Measurements from ENCODE around the gene NELL1.

Gene NELL1

DNA sequence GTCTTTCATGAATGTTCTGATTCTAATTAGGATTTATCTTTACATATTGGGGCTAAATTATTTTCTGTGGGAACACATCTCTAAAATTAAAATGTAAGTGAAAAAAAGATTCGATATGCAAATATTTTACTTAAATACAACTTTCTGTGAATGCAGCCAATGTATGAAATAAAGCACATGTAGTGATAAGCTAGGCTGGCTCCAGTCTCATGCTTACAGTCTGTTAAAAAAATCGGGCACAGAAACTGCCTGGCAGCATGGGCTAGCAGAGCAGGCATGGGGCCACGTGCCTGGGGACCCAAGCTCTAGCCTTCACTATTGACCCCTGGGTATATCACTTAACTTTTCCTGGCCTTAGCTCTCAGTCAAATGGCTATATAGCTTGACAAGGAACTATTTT is 46.5 kb downstream of the NELL1 start:
- H2BK120ac ChIP-seq (ENCODE audit: insufficient read depth, low read length, poor library complexity), result no peak overlapping the region
- H3K79me2 ChIP-seq (ENCODE audit: control insufficient read depth, insufficient read depth, low read length, poor library complexity), result no peaks in the 10 kb centered on the region
- H3K4me1 ChIP-seq (ENCODE audit: control insufficient read depth in 1 of 2, insufficient read depth in 2 of 2, low read length in 2 of 2), result no peaks in the 10 kb centered on the region
- no peaks in the 10 kb centered on the region for H3K9me3 ChIP-seq (ENCODE audit: insufficient read depth, low read depth, low read length)
- no peaks in the 10 kb centered on the region for H3K79me1 ChIP-seq (ENCODE audit: low read length)
- WGBS (ENCODE audit: extremely low coverage, insufficient coverage, insufficient read length), result no CpG with 5 or more reads among the region's 3 CpGs
- no peaks in the 10 kb centered on the region for H3K27me3 ChIP-seq (ENCODE audit: insufficient read depth, low read length)
- no peak overlapping the region for H3K18ac ChIP-seq (ENCODE audit: low read length)
- H4K91ac ChIP-seq (ENCODE audit: low read depth, low read length), result no peak overlapping the region
- H3K36me3 ChIP-seq (ENCODE audit: control insufficient read depth in 1 of 2, insufficient read depth in 2 of 2, low read length in 2 of 2), result no peaks in the 10 kb centered on the region
- no peak overlapping the region for H2BK12ac ChIP-seq (ENCODE audit: low read length)
- H3K23ac ChIP-seq (ENCODE audit: low read length), result no peak overlapping the region
- H2AFZ ChIP-seq (ENCODE audit: insufficient read depth, low read length, poor library complexity), result no peak overlapping the region
- H2AK5ac ChIP-seq (ENCODE audit: low read length), result no peak overlapping the region
- H3K9ac ChIP-seq (ENCODE audit: low read length), result no peak overlapping the region
- H4K12ac ChIP-seq (ENCODE audit: low read depth, low read length), result no peak overlapping the region
- no peak overlapping the region for H3K4me3 ChIP-seq (ENCODE audit: low read depth, low read length)
- no peak overlapping the region for H2BK5ac ChIP-seq (ENCODE audit: low read depth, low read length, poor library complexity)
- H4K8ac ChIP-seq (ENCODE audit: low read depth, low read length), result no peak overlapping the region
- H3K27ac ChIP-seq (ENCODE audit: low read depth, low read length), result no peak overlapping the region
- DNase-seq, result no peak
- H3K4ac ChIP-seq (ENCODE audit: low read depth, low read length), result no peak overlapping the region
- no peak overlapping the region for H3K14ac ChIP-seq (ENCODE audit: low read length)
- no peak overlapping the region for H3K4me2 ChIP-seq (ENCODE audit: low read length)

GRCh38 chr11:20719821-20720220 is 50.4 kb downstream of the NELL1 start:
- H3K27me3 ChIP-seq (ENCODE audit: insufficient read depth, low read length), result no peaks in the 10 kb centered on the region
- H3K36me3 ChIP-seq (ENCODE audit: control insufficient read depth in 1 of 2, insufficient read depth in 2 of 2, low read length in 2 of 2), result no peaks in the 10 kb centered on the region
- no peak overlapping the region for H4K12ac ChIP-seq (ENCODE audit: low read depth, low read length)
- H3K27ac ChIP-seq (ENCODE audit: low read depth, low read length), result no peak overlapping the region
- no peak overlapping the region for H3K4me3 ChIP-seq (ENCODE audit: low read depth, low read length)
- no peak overlapping the region for H3K9ac ChIP-seq (ENCODE audit: low read length)
- H2BK5ac ChIP-seq (ENCODE audit: low read depth, low read length, poor library complexity), result no peak overlapping the region
- H3K79me1 ChIP-seq (ENCODE audit: low read length), result no peaks in the 10 kb centered on the region
- H3K4me2 ChIP-seq (ENCODE audit: low read length), result no peak overlapping the region
- H3K4ac ChIP-seq (ENCODE audit: low read depth, low read length), result no peak overlapping the region
- H2BK12ac ChIP-seq (ENCODE audit: low read length), result no peak overlapping the region
- no peak overlapping the region for H3K23ac ChIP-seq (ENCODE audit: low read length)
- no peak overlapping the region for H3K18ac ChIP-seq (ENCODE audit: low read length)
- H4K91ac ChIP-seq (ENCODE audit: low read depth, low read length), result no peak overlapping the region
- H2AFZ ChIP-seq (ENCODE audit: insufficient read depth, low read length, poor library complexity), result no peak overlapping the region
- no peaks in the 10 kb centered on the region for H3K9me3 ChIP-seq (ENCODE audit: insufficient read depth, low read depth, low read length)
- DNase-seq, result no peak
- no CpG with 5 or more reads among the region's 2 CpGs for WGBS (ENCODE audit: extremely low coverage, insufficient coverage, insufficient read length)
- no peaks in the 10 kb centered on the region for H3K79me2 ChIP-seq (ENCODE audit: control insufficient read depth, insufficient read depth, low read length, poor library complexity)
- no peak overlapping the region for H2AK5ac ChIP-seq (ENCODE audit: low read length)
- H3K4me1 ChIP-seq (ENCODE audit: control insufficient read depth in 1 of 2, insufficient read depth in 2 of 2, low read length in 2 of 2), result no peaks in the 10 kb centered on the region
- H2BK120ac ChIP-seq (ENCODE audit: insufficient read depth, low read length, poor library complexity), result no peak overlapping the region
- H3K14ac ChIP-seq (ENCODE audit: low read length), result no peak overlapping the region
- no peak overlapping the region for H4K8ac ChIP-seq (ENCODE audit: low read depth, low read length)

- H2BK12ac ChIP-seq (ENCODE audit: low read length), result no peak overlapping the region
- H4K91ac ChIP-seq (ENCODE audit: low read depth, low read length), result no peak overlapping the region
- H4K12ac ChIP-seq (ENCODE audit: low read depth, low read length), result no peak overlapping the region
- no peak overlapping the region for H3K27ac ChIP-seq (ENCODE audit: low read depth, low read length)
- H2AK5ac ChIP-seq (ENCODE audit: low read length), result no peak overlapping the region
- H3K27me3 ChIP-seq (ENCODE audit: insufficient read depth, low read length), result no peaks in the 10 kb centered on the region
- H3K4me3 ChIP-seq (ENCODE audit: low read depth, low read length), result no peak overlapping the region
- H4K8ac ChIP-seq (ENCODE audit: low read depth, low read length), result no peak overlapping the region
- H3K79me1 ChIP-seq (ENCODE audit: low read length), result no peaks in the 10 kb centered on the region
- no peak for DNase-seq
- H3K4me2 ChIP-seq (ENCODE audit: low read length), result no peak overlapping the region
- no CpG with 5 or more reads among the region's 1 CpG for WGBS (ENCODE audit: extremely low coverage, insufficient coverage, insufficient read length)
- H2BK5ac ChIP-seq (ENCODE audit: low read depth, low read length, poor library complexity), result no peak overlapping the region
- no peaks in the 10 kb centered on the region for H3K9me3 ChIP-seq (ENCODE audit: insufficient read depth, low read depth, low read length)
- no peaks in the 10 kb centered on the region for H3K36me3 ChIP-seq (ENCODE audit: control insufficient read depth in 1 of 2, insufficient read depth in 2 of 2, low read length in 2 of 2)
- no peaks in the 10 kb centered on the region for H3K4me1 ChIP-seq (ENCODE audit: control insufficient read depth in 1 of 2, insufficient read depth in 2 of 2, low read length in 2 of 2)
- no peak overlapping the region for H3K9ac ChIP-seq (ENCODE audit: low read length)
- no peak overlapping the region for H3K4ac ChIP-seq (ENCODE audit: low read depth, low read length)
- no peak overlapping the region for H3K14ac ChIP-seq (ENCODE audit: low read length)
- H3K23ac ChIP-seq (ENCODE audit: low read length), result no peak overlapping the region
- H2AFZ ChIP-seq (ENCODE audit: insufficient read depth, low read length, poor library complexity), result no peak overlapping the region
- no peaks in the 10 kb centered on the region for H3K79me2 ChIP-seq (ENCODE audit: control insufficient read depth, insufficient read depth, low read length, poor library complexity)
- H2BK120ac ChIP-seq (ENCODE audit: insufficient read depth, low read length, poor library complexity), result no peak overlapping the region
- no peak overlapping the region for H3K18ac ChIP-seq (ENCODE audit: low read length)
These were observed 54.0 kb downstream of the NELL1 start for GRCh38 chr11:20723366-20723765.

- Histone ChIP-seq H2BK12ac (ENCODE audit: low read length) (no peak overlapping the region), H3K9ac (ENCODE audit: low read length) (no peak overlapping the region), H3K27me3 (ENCODE audit: insufficient read depth, low read length) (no peaks in the 10 kb centered on the region), H2AFZ (ENCODE audit: insufficient read depth, low read length, poor library complexity) (no peak overlapping the region), H3K4ac (ENCODE audit: low read depth, low read length) (no peak overlapping the region), H3K23ac (ENCODE audit: low read length) (no peak overlapping the region), H2BK120ac (ENCODE audit: insufficient read depth, low read length, poor library complexity) (no peak overlapping the region), H3K79me2 (ENCODE audit: control insufficient read depth, insufficient read depth, low read length, poor library complexity) (no peaks in the 10 kb centered on the region), H2AK5ac (ENCODE audit: low read length) (no peak overlapping the region), H3K36me3 (ENCODE audit: control insufficient read depth in 1 of 2, insufficient read depth in 2 of 2, low read length in 2 of 2) (no peaks in the 10 kb centered on the region), H3K4me2 (ENCODE audit: low read length) (no peak overlapping the region), H3K9me3 (ENCODE audit: insufficient read depth, low read depth, low read length) (no peaks in the 10 kb centered on the region), H3K4me3 (ENCODE audit: low read depth, low read length) (no peak overlapping the region), H3K4me1 (ENCODE audit: control insufficient read depth in 1 of 2, insufficient read depth in 2 of 2, low read length in 2 of 2) (no peaks in the 10 kb centered on the region), H4K8ac (ENCODE audit: low read depth, low read length) (no peak overlapping the region), H3K27ac (ENCODE audit: low read depth, low read length) (no peak overlapping the region), H2BK5ac (ENCODE audit: low read depth, low read length, poor library complexity) (no peak overlapping the region), H4K12ac (ENCODE audit: low read depth, low read length) (no peak overlapping the region), H3K79me1 (ENCODE audit: low read length) (no peaks in the 10 kb centered on the region), H3K14ac (ENCODE audit: low read length) (no peak overlapping the region), H3K18ac (ENCODE audit: low read length) (no peak overlapping the region), H4K91ac (ENCODE audit: low read depth, low read length) (no peak overlapping the region)
- DNase-seq, result no peak
- no CpG with 5 or more reads among the region's 4 CpGs for WGBS (ENCODE audit: extremely low coverage, insufficient coverage, insufficient read length)
These were observed 60.3 kb downstream of the NELL1 start for GRCh38 chr11:20729597-20730105.

Data from trophoblast cell (in vitro differentiated cells and primary cell).